Endothelial cell of umbilical vein (primary cell): ENCODE data around the gene HOXB6. TPM values are rescaled to one million over a fixed set of nuclear protein-coding genes. Genes with fewer than 3 reads are reported as not detected.

ENCODE experiments used
- BruUV-seq: library from RNA; stranded (reverse); fragments of 400-500 nt; replicated peaks from 2 replicates; lab custom pipeline; 2021; lab: Mats Ljungman, UMichigan
- CTCF ChIA-PET: fragments of 300-600, 350-600 bp; sonication (Branson Sonifier 250); formaldehyde crosslinking; loops from one replicate; lab custom pipeline; 2021; ENCODE audit warnings: antibody characterized with exemption, inconsistent platforms; lab: Charles Lee
- POLR2A ChIA-PET: fragments of 300-600, 350-600 bp; sonication (Branson Sonifier 250); formaldehyde crosslinking; loops from one replicate; lab custom pipeline; 2021; ENCODE audit warnings: antibody characterized with exemption, inconsistent platforms; lab: Charles Lee
- DNase-seq: peaks from one replicate; pipeline ENCODE4 v3.0.0-alpha.2; 2011; ENCODE audit warnings: low read depth, low spot score
- FAIRE-seq: peaks from 2 replicates; lab custom pipeline; 2011; peaks lifted over from hg19 to GRCh38; lab: Jason Lieb, UNC
- H2AFZ ChIP-seq: 2 replicates; pipeline ENCODE4 v1.6.0; 2012; ENCODE audit warnings: low read depth, low read length, control low read depth, inconsistent platforms
- H3K27ac ChIP-seq: 2 replicates; pipeline ENCODE4 v1.5.1; 2011; ENCODE audit warnings: low read depth, mild to moderate bottlenecking, control low read depth, low read length, moderate library complexity; ENCODE audit not compliant: insufficient read depth
- H3K27me3 ChIP-seq, 2 experiments: 2 replicates each; pipeline versions ENCODE4 v1.6.0 to v1.6.1; 2011; ENCODE audit warnings: low read length in 2 of 2, mixed read lengths in 1 of 2; ENCODE audit not compliant: control insufficient read depth in 2 of 2, insufficient read depth in 2 of 2
- H3K36me3 ChIP-seq, 2 experiments: 2 replicates in 1 of 2; 3 replicates in 1 of 2; pipeline ENCODE4 v1.5.1; 2011; ENCODE audit warnings: low read length in 2 of 2, mild to moderate bottlenecking in 1 of 2, moderate library complexity in 1 of 2; ENCODE audit not compliant: control insufficient read depth in 2 of 2, insufficient read depth in 2 of 2; ENCODE audit errors: extremely low read depth in 1 of 2
- H3K4me1 ChIP-seq: 3 replicates; pipeline ENCODE4 v1.5.1; 2011; ENCODE audit warnings: mild to moderate bottlenecking, low read length; ENCODE audit not compliant: control insufficient read depth, insufficient read depth; ENCODE audit errors: extremely low read depth
- H3K4me2 ChIP-seq: 2 replicates; pipeline ENCODE4 v1.6.1; 2011; ENCODE audit warnings: low read length, control low read depth, mixed read lengths; ENCODE audit not compliant: insufficient read depth
- H3K4me3 ChIP-seq, 3 experiments: fragments of 200-600 bp in 1 of 3; sonication (generic), shearing (Covaris generic) in 1 of 3; replicated peaks in 1 of 3; 2 replicates each; pipeline ENCODE4 v1.5.1; 2011 to 2016; ENCODE audit warnings: control low read depth in 3 of 3, low read length in 3 of 3, mild to moderate bottlenecking in 2 of 3, inconsistent platforms in 1 of 3, low read depth in 1 of 3, moderate library complexity in 1 of 3; ENCODE audit not compliant: insufficient read depth in 1 of 3
- H3K79me2 ChIP-seq: 2 replicates; pipeline ENCODE4 v1.6.0; 2012; ENCODE audit warnings: low read length, inconsistent platforms; ENCODE audit not compliant: control insufficient read depth, insufficient read depth
- H3K9ac ChIP-seq: replicated peaks from 2 replicates; pipeline ENCODE3; 2011; ENCODE audit warnings: low read length, control low read depth; ENCODE audit not compliant: insufficient read depth; ENCODE audit errors: extremely low read depth
- H3K9me1 ChIP-seq: replicated peaks from 3 replicates; pipeline ENCODE4 v1.6.0; 2011; ENCODE audit warnings: mild to moderate bottlenecking, low read length; ENCODE audit not compliant: control insufficient read depth, insufficient read depth; ENCODE audit errors: extremely low read depth
- H3K9me3 ChIP-seq: replicated peaks from 2 replicates; pipeline ENCODE4 v1.5.1; 2012; ENCODE audit warnings: low read length, inconsistent platforms; ENCODE audit not compliant: control insufficient read depth, insufficient read depth
- H4K20me1 ChIP-seq: replicated peaks from 2 replicates; pipeline ENCODE3; 2011; ENCODE audit warnings: mild to moderate bottlenecking, low read length; ENCODE audit not compliant: control insufficient read depth, insufficient read depth; ENCODE audit errors: extremely low read depth
- CTCF ChIP-seq, 2 donors: IDR thresholded peaks; 1 replicate in 1 of 2; 2 replicates in 1 of 2; pipeline ENCODE4 v1.5.1; 2011; ENCODE audit warnings: low read length in 2 of 2, mild to moderate bottlenecking in 2 of 2, moderate library complexity in 2 of 2, control low read depth in 1 of 2, inconsistent platforms in 1 of 2, low read depth in 1 of 2; ENCODE audit not compliant: insufficient read depth in 1 of 2; ENCODE audit errors: extremely low read depth in 1 of 2
- EZH2 ChIP-seq: IDR thresholded peaks from 2 replicates; pipeline ENCODE4 v1.6.1; 2012; ENCODE audit warnings: borderline replicate concordance, low read depth, mild to moderate bottlenecking, moderate library complexity, low read length, inconsistent platforms; ENCODE audit not compliant: severe bottlenecking
- FOS ChIP-seq: IDR thresholded peaks from 2 replicates; pipeline ENCODE4 v1.6.1; 2011; ENCODE audit warnings: mild to moderate bottlenecking, low read length, moderate library complexity, borderline replicate concordance; ENCODE audit not compliant: insufficient read depth
- GATA2 ChIP-seq: IDR thresholded peaks from 2 replicates; pipeline ENCODE4 v1.7.0; 2011; ENCODE audit warnings: low read depth, mild to moderate bottlenecking, moderate library complexity, mixed read lengths, low read length; ENCODE audit not compliant: insufficient read length, insufficient read depth
- JUN ChIP-seq: IDR thresholded peaks from 2 replicates; pipeline ENCODE4 v1.6.1; 2011; ENCODE audit warnings: borderline replicate concordance, low read depth; ENCODE audit not compliant: insufficient read length, insufficient read depth
- MAX ChIP-seq: IDR thresholded peaks from 2 replicates; pipeline ENCODE4 v1.6.1; 2011; ENCODE audit not compliant: insufficient read depth, insufficient read length
- MYC ChIP-seq: IDR thresholded peaks from one replicate; pipeline ENCODE4 v1.6.1; 2011; ENCODE audit warnings: mild to moderate bottlenecking, low read depth, low read length
- POLR2A ChIP-seq: IDR thresholded peaks from 2 replicates; pipeline ENCODE4 v1.6.1; 2012; ENCODE audit warnings: low read depth, mild to moderate bottlenecking, control low read depth, low read length
- POLR2AphosphoS5 ChIP-seq: IDR thresholded peaks from 2 replicates; pipeline ENCODE4 v1.6.1; 2012; ENCODE audit warnings: low read depth, mild to moderate bottlenecking, control low read depth, low read length, moderate library complexity; ENCODE audit not compliant: insufficient read depth
- dilution Hi-C: fragments of 300-500 bp; cut with MboI; formaldehyde crosslinking; loops from one replicate; pipeline ENCODE4 v1.15.0; 2019; ENCODE audit warnings: low sequenced_read_pairs; ENCODE audit not compliant: extremely low pct_ligation_motif_present
- intact Hi-C: fragments of 100-400 bp; cut with micrococcal nuclease; formaldehyde crosslinking; loops from one replicate; pipeline ENCODE4 v1.10.0; 2022
- polyA plus RNA-seq, 4 experiments: library from polyadenylated mRNA; depleted of rRNA in 3 of 4; stranded (reverse) in 3 of 4; unstranded in 1 of 4; fragments of >200 nt; gene quantifications; 2 replicates each; pipeline versions ENCODE4 v1.2.1 to v1.2.3, GENCODE V29; 2011 to 2012; ENCODE audit warnings: missing spikeins in 1 of 4
- total RNA-seq: library from RNA; stranded (reverse); gene quantifications from 2 replicates; pipeline ENCODE4 v1.2.3, GENCODE V29; 2021

The HOXB6 gene
- total and polyA plus RNA-seq, 2 donors (not counting 3 experiments of a cell fraction or from before 2014, with no cell fraction given) = 8.8 to 24.0 TPM

GRCh38 chr17:48590607-48591161, 14.1 kb downstream of the HOXB6 start:
- H3K79me2 ChIP-seq = peaks cover 25% of the 10 kb centered on the region
- H3K4me1 ChIP-seq = peaks cover 41% of the 10 kb centered on the region
- no peak for TF ChIP-seq GATA2
- no peaks in the 10 kb centered on the region for H3K27me3 ChIP-seq
- no peaks in the 10 kb centered on the region for H3K9me1 ChIP-seq
- dilution Hi-C loops = no loop called here
- no peak overlapping the region for H3K4me3 ChIP-seq
- peaks cover 3 to 11% of the 10 kb centered on the region in 2 experiments for H3K36me3 ChIP-seq
- H3K27ac ChIP-seq = no peak overlapping the region
- CTCF ChIA-PET = interaction anchor here (0.9 to 1.5 kb wide), 3 partner anchors 282 to 375 kb away, joined by 3 to 5 read pairs (median 4); no protein-coding TSS in a partner anchor
- POLR2A ChIA-PET = interaction anchor here (0.6 kb wide), 1 partner anchor 24 kb away, joined by 3 read pairs; no protein-coding TSS in a partner anchor
- FAIRE-seq = no peak
- intact Hi-C loops = no loop called here
- H3K4me2 ChIP-seq = no peak overlapping the region
- no peaks in the 10 kb centered on the region for H4K20me1 ChIP-seq
- BruUV-seq = no TSS peak
- no peaks in the 10 kb centered on the region for H3K9me3 ChIP-seq
- DNase-seq = no peak
- no peak overlapping the region for H2AFZ ChIP-seq
- H3K9ac ChIP-seq = no peak overlapping the region

GRCh38 chr17:48589831-48590606, 14.8 kb downstream of the HOXB6 start, which contains the start of gene HOXB3:
Gene HOXB3, minus strand, starts transcription at chr17:48590241. Its CDS starts 37,767 bp downstream, at chr17:48552474.
- H3K9me1 ChIP-seq = no peaks in the 10 kb centered on the region
- ChIA-PET POLR2A (interaction anchor here (0.6 kb wide), 1 partner anchor 24 kb away, joined by 3 read pairs; no protein-coding TSS in a partner anchor), CTCF (interaction anchor here (0.9 to 1.6 kb wide), 4 partner anchors 12 to 374 kb away, joined by 3 to 5 read pairs (median 4); no protein-coding TSS in a partner anchor)
- H3K9ac ChIP-seq = no peak within 1 kb of the TSS
- H3K27ac ChIP-seq = no peak within 1 kb of the TSS
- peaks cover 24% of the 10 kb centered on the region for H3K79me2 ChIP-seq
- dilution Hi-C loops (no loop called here), intact Hi-C loops (no loop called here)
- no peaks in the 10 kb centered on the region for H4K20me1 ChIP-seq
- DNase-seq (no peak), FAIRE-seq (no peak)
- H3K4me3 ChIP-seq = no peak within 1 kb of the TSS
- no peaks in the 10 kb centered on the region for H3K27me3 ChIP-seq
- H3K36me3 ChIP-seq = peaks cover 0 to 10% of the 10 kb centered on the region in 2 experiments
- no peak within 1 kb of the TSS for H3K4me2 ChIP-seq
- TF ChIP-seq GATA2 = no peak
- TF ChIP-seq EZH2 = no peak
- TF ChIP-seq JUN = no peak
- no peak for TF ChIP-seq MYC
- TF ChIP-seq POLR2A = no peak
- no peak for TF ChIP-seq CTCF (IDR thresholded peaks at IDR 0.05; ENCODE audit: extremely low read depth in 1 of 2, insufficient read depth in 1 of 2, low read depth in 1 of 2, low read length in 2 of 2)
- TF ChIP-seq MAX = no peak
- TF ChIP-seq FOS = no peak
- TF ChIP-seq POLR2AphosphoS5 = no peak
- H2AFZ ChIP-seq = no peak within 1 kb of the TSS
- H3K9me3 ChIP-seq = no peaks in the 10 kb centered on the region
- peaks cover 45% of the 10 kb centered on the region for H3K4me1 ChIP-seq
- no TSS peak for BruUV-seq
